Measurements from ENCODE around the gene STYK1.

- TF ChIP-seq EP300 (IDR thresholded peaks at IDR 0.05) (no peak), CTCF (IDR thresholded peaks at IDR 0.05) (no peak), POLR2A (IDR thresholded peaks at IDR 0.05) (no peak)
Measured at GRCh38 chr12:10636124-10636523, 37.7 kb downstream of the STYK1 start.
